GM12878 (cell line): ENCODE results near the gene COL25A1. TPM values are rescaled to one million over a fixed set of nuclear protein-coding genes. Genes with fewer than 3 reads are reported as not detected.

Experiments used
- ATAC-seq: fragments of 200-7000 bp; cut with Tn5 transposase; 3 replicates; pipeline ENCODE4 v1.9.1; 2020; ENCODE audit warnings: mild to moderate bottlenecking, moderate library complexity
- BruUV-seq: library from RNA; stranded (reverse); fragments of 400-500 nt; replicated peaks from 2 replicates; lab custom pipeline; 2021; lab: Mats Ljungman, UMichigan
- CTCF ChIA-PET: fragments of 300-600 bp; sonication (Branson Sonifier 250); formaldehyde crosslinking; extraction: SDS; loops from one replicate; lab custom pipeline; 2021; ENCODE audit warnings: inconsistent platforms; lab: Yijun Ruan, JAX
- POLR2A ChIA-PET: fragments of 350-600 bp; formaldehyde crosslinking; extraction: SDS; loops from one replicate; lab custom pipeline; 2021; ENCODE audit warnings: inconsistent platforms; lab: Charles Lee
- RAD21 ChIA-PET: fragments of 300-600 bp; sonication (Branson Sonifier 250); formaldehyde crosslinking; loops from one replicate; lab custom pipeline; 2023; ENCODE audit warnings: antibody characterized with exemption; ENCODE audit not compliant: unreplicated experiment; lab: Charles Lee
- SMC1A ChIA-PET: fragments of 300-600 bp; sonication (Branson Sonifier 250); formaldehyde crosslinking; loops from one replicate; lab custom pipeline; 2023; ENCODE audit not compliant: unreplicated experiment, uncharacterized antibody; lab: Charles Lee
- DNase-seq: peaks from one replicate; pipeline ENCODE4 v3.0.0-alpha.2; 2011; ENCODE audit warnings: low read depth, low spot score
- FAIRE-seq: peaks from 3 replicates; lab custom pipeline; 2011; peaks lifted over from hg19 to GRCh38; lab: Jason Lieb, UNC
- H2AFZ ChIP-seq: 2 replicates; pipeline ENCODE4 v1.6.0; 2011; ENCODE audit warnings: low read depth, low read length, control low read depth; ENCODE audit not compliant: control insufficient read depth
- H3K27ac ChIP-seq: 2 replicates; pipeline ENCODE4 v1.5.1; 2011; ENCODE audit warnings: control low read depth; ENCODE audit not compliant: control insufficient read depth, insufficient read depth
- H3K27me3 ChIP-seq, 2 experiments: replicated peaks in 1 of 2; 2 replicates each; pipeline versions ENCODE4 v1.6.0 to v1.6.1; 2011; ENCODE audit warnings: low read length in 1 of 2; ENCODE audit not compliant: control insufficient read depth in 2 of 2, insufficient read depth in 2 of 2
- H3K36me3 ChIP-seq, 2 experiments: 2 replicates each; pipeline ENCODE4 v1.5.1; 2011; ENCODE audit warnings: low read length in 1 of 2; ENCODE audit not compliant: control insufficient read depth in 2 of 2, insufficient read depth in 2 of 2
- H3K4me1 ChIP-seq: 2 replicates; pipeline ENCODE4 v1.6.1; 2011; ENCODE audit warnings: mild to moderate bottlenecking, low read length, moderate library complexity, mixed read lengths; ENCODE audit not compliant: control insufficient read depth, insufficient read depth
- H3K4me2 ChIP-seq: 2 replicates; pipeline ENCODE4 v1.6.0; 2011; ENCODE audit warnings: control low read depth; ENCODE audit not compliant: control insufficient read depth, insufficient read depth
- H3K4me3 ChIP-seq: fragments of 200-600 bp; sonication (generic); 2 replicates; pipeline ENCODE4 v1.5.1; 2016
- H3K79me2 ChIP-seq: 2 replicates; pipeline ENCODE4 v1.6.0; 2011; ENCODE audit warnings: low read length; ENCODE audit not compliant: control insufficient read depth, insufficient read depth
- H3K9ac ChIP-seq: 2 replicates; pipeline ENCODE4 v1.8.0; 2011; ENCODE audit warnings: low read length, control low read depth, mixed read lengths; ENCODE audit not compliant: control insufficient read depth, insufficient read depth
- H3K9me3 ChIP-seq: replicated peaks from 3 replicates; pipeline ENCODE4 v1.5.1; 2011; ENCODE audit warnings: mild to moderate bottlenecking, low read length; ENCODE audit not compliant: control insufficient read depth, insufficient read depth
- H4K20me1 ChIP-seq: 2 replicates; pipeline ENCODE4 v1.6.0; 2011; ENCODE audit not compliant: control insufficient read depth, insufficient read depth
- KLF5 ChIP-seq: fragments of 450-650 bp; IDR thresholded peaks from 2 replicates; pipeline ENCODE4 v1.6.1; 2014; ENCODE audit warnings: mild to moderate bottlenecking; ENCODE audit not compliant: partially characterized antibody
- MEF2B ChIP-seq: fragments of 450-650 bp; IDR thresholded peaks from 2 replicates; pipeline ENCODE4 v1.6.1; 2018; ENCODE audit warnings: mild to moderate bottlenecking, moderate library complexity; ENCODE audit not compliant: partially characterized antibody, poor library complexity, severe bottlenecking
- MYB ChIP-seq: fragments of 150-350 bp; IDR thresholded peaks from 2 replicates; pipeline ENCODE4 v1.6.1; 2014; ENCODE audit warnings: mild to moderate bottlenecking, low read depth, low read length, borderline replicate concordance
- NKRF ChIP-seq: fragments of 450-650 bp; conservative IDR thresholded peaks from 2 replicates; pipeline ENCODE4 v1.6.1; 2017; ENCODE audit warnings: mild to moderate bottlenecking, moderate library complexity
- NRF1 ChIP-seq: conservative IDR thresholded peaks from 2 replicates; pipeline ENCODE4 v1.6.1; 2011; ENCODE audit warnings: mild to moderate bottlenecking, low read depth, low read length, improper control_type of control experiment
- SMAD1 ChIP-seq: fragments of 450-650 bp; IDR thresholded peaks from 2 replicates; pipeline ENCODE4 v1.6.1; 2018; ENCODE audit warnings: mild to moderate bottlenecking, low read depth; ENCODE audit not compliant: partially characterized antibody
- SREBF2 ChIP-seq: IDR thresholded peaks from 2 replicates; pipeline ENCODE4 v1.6.1; 2012; ENCODE audit warnings: mild to moderate bottlenecking, low read length
- SUPT20H ChIP-seq: IDR thresholded peaks from 2 replicates; pipeline ENCODE4 v1.6.1; 2011; ENCODE audit warnings: low read depth, mild to moderate bottlenecking, low read length, moderate library complexity, borderline replicate concordance; ENCODE audit not compliant: control insufficient read depth
- TCF12 ChIP-seq: IDR thresholded peaks from 2 replicates; pipeline ENCODE4 v1.6.1; 2011; ENCODE audit warnings: low read depth, mild to moderate bottlenecking, low read length
- WGBS: methylation state at CpG from one replicate; pipeline ENCODE4 v1.1.6; 2016; ENCODE audit warnings: low lambda C conversion rate; ENCODE audit not compliant: insufficient replicate concordance, insufficient coverage; ENCODE audit errors: missing lambda C conversion rate; 5-methylcytosine and 5-hydroxymethylcytosine counted together
- in situ Hi-C: fragments of 300-500 bp; cut with MboI; formaldehyde crosslinking; loops from 9 replicates; pipeline ENCODE4 v1.14.3; 2018; ENCODE audit warnings: mixed read lengths
- intact Hi-C: fragments of 100-400 bp; cut with micrococcal nuclease; formaldehyde crosslinking; loops from one replicate; pipeline ENCODE4 v1.14.2; 2022; ENCODE audit not compliant: unreplicated experiment
- polyA plus RNA-seq, 11 experiments: library from polyadenylated mRNA; depleted of rRNA in 4 of 11; unstranded in 6 of 11; stranded (reverse) in 5 of 11; fragments of >200 nt; fragmentation: Nextera tagmentation in 4 of 11; fragmentation: Illumina TruSeq in 1 of 11; extraction: Ambion mirVana in 4 of 11; extraction: Trizol in 1 of 11; gene quantifications; 1 replicate in 1 of 11; 2 replicates in 10 of 11; pipeline versions ENCODE4 v1.2.1 to v1.2.3, GENCODE V29; 2011 to 2016; ENCODE audit warnings: inconsistent platforms in 2 of 11, missing spikeins in 2 of 11, low read depth in 1 of 11
- total RNA-seq, 4 experiments: library from RNA; depleted of rRNA in 3 of 4; stranded (reverse); fragments of >200 nt in 3 of 4; fragmentation: Illumina TruSeq in 1 of 4; extraction: Trizol in 1 of 4; gene quantifications; 2 replicates each; pipeline versions ENCODE4 v1.2.1 to v1.2.3, GENCODE V29; 2013 to 2021

The COL25A1 gene
- total and polyA plus RNA-seq, 10 of the 15 experiments (the other 5 are each of a cell fraction or from before 2014, with no cell fraction given) = 0.01 to 0.26 (median 0.12) TPM; not detected in 6

GRCh38 chr4:108963910-108964309, 338.5 kb downstream of the COL25A1 start:
- WGBS = 3% methylated on average over 1 of the region's 1 CpG
- H3K4me2 ChIP-seq = no peak overlapping the region
- ChIA-PET RAD21 (no interaction called here), POLR2A (no interaction called here), CTCF (no interaction called here), SMC1A (no interaction called here)
- no TSS peak for BruUV-seq
- no peaks in the 10 kb centered on the region for H3K36me3 ChIP-seq
- no peaks in the 10 kb centered on the region for H4K20me1 ChIP-seq
- in situ Hi-C loops (no loop called here), intact Hi-C loops (no loop called here)
- H3K79me2 ChIP-seq = no peaks in the 10 kb centered on the region
- no peak overlapping the region for H3K27ac ChIP-seq
- no peak overlapping the region for H3K4me3 ChIP-seq
- no peak for ATAC-seq
- no peaks in the 10 kb centered on the region for H3K9me3 ChIP-seq
- no peak overlapping the region for H2AFZ ChIP-seq
- no peaks in the 10 kb centered on the region for H3K4me1 ChIP-seq
- no peaks in the 10 kb centered on the region for H3K27me3 ChIP-seq
- no peak overlapping the region for H3K9ac ChIP-seq
- DNase-seq = no peak
- no peak for FAIRE-seq
- TF ChIP-seq TCF12 (no peak), SMAD1 (no peak), KLF5 (no peak), MYB (no peak), SUPT20H (no peak), SREBF2 (no peak), NRF1 (no peak), MEF2B (no peak), NKRF (no peak)
